NT2/D1 (cell line): Measurements from ENCODE around the gene RAI1.

ENCODE experiments used
- DNase-seq: peaks from one replicate; pipeline ENCODE4 v3.0.0-alpha.2; 2011; ENCODE audit warnings: low read depth, low spot score
- H3K27me3 ChIP-seq: 2 replicates; pipeline ENCODE4 v1.6.0; 2011; ENCODE audit warnings: mild to moderate bottlenecking; ENCODE audit not compliant: insufficient read length, insufficient read depth
- H3K36me3 ChIP-seq: 2 replicates; pipeline ENCODE4 v1.6.1; 2011; ENCODE audit warnings: mild to moderate bottlenecking, low read length, mixed read lengths; ENCODE audit not compliant: insufficient read depth, insufficient read length
- H3K4me1 ChIP-seq: 2 replicates; pipeline ENCODE4 v1.5.1; 2011; ENCODE audit not compliant: insufficient read depth, insufficient read length
- H3K4me3 ChIP-seq: 2 replicates; pipeline ENCODE4 v1.5.1; 2011; ENCODE audit warnings: low read depth; ENCODE audit not compliant: insufficient read length
- H3K9ac ChIP-seq: 2 replicates; pipeline ENCODE4 v1.6.0; 2011; ENCODE audit warnings: low read depth; ENCODE audit not compliant: insufficient read length
- H3K9me3 ChIP-seq: 2 replicates; pipeline ENCODE4 v1.5.1; 2011; ENCODE audit warnings: mild to moderate bottlenecking, low read length; ENCODE audit not compliant: insufficient read depth
- SUZ12 ChIP-seq: IDR thresholded peaks from 2 replicates; pipeline ENCODE4 v1.6.1; 2011; ENCODE audit not compliant: insufficient read length, insufficient read depth; ENCODE audit errors: extremely low read depth
- YY1 ChIP-seq: IDR thresholded peaks from 2 replicates; pipeline ENCODE4 v1.6.1; 2011; ENCODE audit not compliant: insufficient read length, insufficient read depth
- ZNF274 ChIP-seq: IDR thresholded peaks from 2 replicates; pipeline ENCODE4 v1.6.1; 2011; ENCODE audit warnings: mild to moderate bottlenecking, low read depth, low read length

RAI1 gene

DNA sequence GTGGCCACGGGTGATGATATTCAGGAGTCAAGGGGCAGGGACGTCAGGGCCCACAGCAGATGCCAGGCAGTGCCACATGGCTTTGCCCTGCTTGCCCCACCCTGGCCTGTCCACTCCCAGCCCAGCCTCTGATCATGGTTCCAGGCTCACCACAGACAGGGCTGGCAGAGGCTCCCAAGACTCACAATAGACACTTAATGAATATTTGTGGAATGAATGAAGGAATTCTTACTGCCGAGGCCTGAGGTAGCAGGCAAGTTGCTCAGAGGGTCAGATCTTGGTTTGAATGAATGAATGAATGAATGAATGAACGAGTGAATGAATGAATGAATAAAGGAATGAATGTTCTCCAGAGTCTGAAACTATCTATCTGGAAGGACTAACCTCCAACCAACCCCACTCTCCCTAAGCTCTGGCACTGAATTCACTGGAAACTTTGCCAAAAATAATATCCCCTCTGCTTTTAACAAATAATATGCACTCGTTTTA is 60.9 kb downstream of the RAI1 start:
- no peak for TF ChIP-seq SUZ12
- no peak for TF ChIP-seq YY1
- TF ChIP-seq ZNF274 = no peak
- H3K36me3 ChIP-seq = no peaks in the 10 kb centered on the region
- H3K4me3 ChIP-seq = no peak overlapping the region

GRCh38 chr17:17742688-17743390 is 61.6 kb downstream of the RAI1 start:
- Histone ChIP-seq H3K4me3 (no peak overlapping the region), H3K27me3 (no peaks in the 10 kb centered on the region), H3K36me3 (no peaks in the 10 kb centered on the region), H3K9me3 (no peaks in the 10 kb centered on the region; the same call in 1 of the 2 replicates), H3K9ac (no peak overlapping the region), H3K4me1 (peaks cover 30% of the 10 kb centered on the region)
- DNase-seq = no peak
- no peak for TF ChIP-seq SUZ12
- TF ChIP-seq YY1 = no peak
- TF ChIP-seq ZNF274 = no peak

More for the DNA sequence above, 60.9 kb downstream of the RAI1 start:
- no peak for DNase-seq
- Histone ChIP-seq H3K9ac (peak overlapping the region; percentile 56), H3K9me3 (no peaks in the 10 kb centered on the region), H3K27me3 (no peaks in the 10 kb centered on the region), H3K4me1 (peaks cover 32% of the 10 kb centered on the region)

GRCh38 chr17:17743391-17744112 is 62.3 kb downstream of the RAI1 start:
- no peaks in the 10 kb centered on the region for H3K27me3 ChIP-seq
- no peak for DNase-seq
- H3K4me3 ChIP-seq = no peak overlapping the region
- no peaks in the 10 kb centered on the region; the same call in 1 of the 2 replicates for H3K9me3 ChIP-seq
- no peak for TF ChIP-seq YY1
- TF ChIP-seq ZNF274 = no peak
- no peak for TF ChIP-seq SUZ12
- H3K36me3 ChIP-seq = no peaks in the 10 kb centered on the region
- no peak overlapping the region for H3K9ac ChIP-seq
- peaks cover 25% of the 10 kb centered on the region for H3K4me1 ChIP-seq

DNA sequence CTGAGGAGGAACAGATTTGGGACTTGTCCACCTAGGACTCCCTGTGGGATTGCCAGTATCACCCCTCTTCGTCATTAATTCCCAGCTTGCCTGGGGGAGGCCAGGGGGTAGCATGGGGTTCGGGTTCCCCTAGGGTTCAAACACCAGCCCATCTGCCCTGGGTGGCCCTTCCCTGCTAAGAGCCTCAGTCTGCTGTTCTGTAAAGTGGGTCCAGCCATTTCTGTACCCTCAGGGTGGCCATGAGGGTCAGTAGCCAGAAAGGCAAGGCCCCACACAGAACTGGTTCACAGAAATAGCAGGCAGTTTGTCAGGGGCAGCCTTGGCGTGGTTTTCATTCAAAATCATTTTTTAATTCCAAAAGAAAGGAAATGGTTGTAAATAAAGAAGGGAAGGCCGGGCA is 62.9 kb downstream of the RAI1 start:
- no peak overlapping the region for H3K9ac ChIP-seq
- TF ChIP-seq ZNF274 (no peak), SUZ12 (no peak), YY1 (no peak)

GRCh38 chr17:17745476-17746455 is 64.5 kb downstream of the RAI1 start:
- no peak overlapping the region for H3K9ac ChIP-seq

More for the DNA sequence above, 62.9 kb downstream of the RAI1 start:
- Histone ChIP-seq H3K27me3 (no peaks in the 10 kb centered on the region), H3K9me3 (no peaks in the 10 kb centered on the region; the same call in 1 of the 2 replicates), H3K4me1 (peaks cover 22% of the 10 kb centered on the region), H3K4me3 (no peak overlapping the region), H3K36me3 (no peaks in the 10 kb centered on the region)
- no peak for DNase-seq

DNA sequence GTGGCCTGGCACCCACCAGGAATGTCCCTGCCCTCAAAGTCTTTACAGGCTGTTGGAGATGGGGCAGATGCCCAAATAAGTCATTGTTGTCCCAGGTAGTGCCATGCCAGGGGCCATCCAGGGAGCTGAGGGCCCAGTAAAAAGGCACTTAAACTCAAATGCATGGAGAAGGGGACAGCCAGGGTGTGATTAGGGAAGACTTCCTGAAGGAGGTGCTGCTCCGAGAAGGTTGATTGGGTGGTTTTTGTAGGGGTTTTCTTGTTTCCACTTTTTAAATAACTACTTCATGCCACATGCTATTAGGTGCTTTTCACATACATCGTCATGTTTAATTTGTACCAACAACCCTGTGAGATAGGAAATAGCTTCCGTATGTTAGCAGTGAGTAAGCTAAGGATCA is 66.9 kb downstream of the RAI1 start:
- Histone ChIP-seq H3K36me3 (no peaks in the 10 kb centered on the region), H3K27me3 (no peaks in the 10 kb centered on the region), H3K4me3 (no peak overlapping the region), H3K9me3 (no peaks in the 10 kb centered on the region; the same call in 1 of the 2 replicates), H3K9ac (no peak overlapping the region), H3K4me1 (peaks cover 6% of the 10 kb centered on the region)
- DNase-seq = no peak
- TF ChIP-seq SUZ12 (no peak), YY1 (no peak), ZNF274 (no peak)

More at GRCh38 chr17:17745476-17746455, 64.5 kb downstream of the RAI1 start:
- Histone ChIP-seq H3K4me1 (peaks cover 12% of the 10 kb centered on the region), H3K36me3 (no peaks in the 10 kb centered on the region), H3K9me3 (no peaks in the 10 kb centered on the region; the same call in 1 of the 2 replicates), H3K4me3 (no peak overlapping the region), H3K27me3 (no peaks in the 10 kb centered on the region)
- DNase-seq = no peak
- no peak for TF ChIP-seq ZNF274
- TF ChIP-seq SUZ12 = no peak
- no peak for TF ChIP-seq YY1
